ENCODE results near the gene IRF5.
"Not testable (repeated sequence)": the region's sequence is repeated elsewhere in the genome, so short reads cannot be mapped to it uniquely, and the experiment has no call there.

The IRF5 gene

GRCh38 chr7:128985660-128986059, 47.9 kb downstream of the IRF5 start:
- H3K36me3 ChIP-seq (ENCODE audit: control insufficient read depth, insufficient read depth, low read length) = no peaks in the 10 kb centered on the region
- no peak overlapping the region for H3K4me2 ChIP-seq (ENCODE audit: low read length)
- no peaks in the 10 kb centered on the region for H3K9me3 ChIP-seq (ENCODE audit: control insufficient read depth, low read length)
- no peak for TF ChIP-seq CTCF (IDR thresholded peaks at IDR 0.05)
- H3K9ac ChIP-seq = no peak overlapping the region
- H2AFZ ChIP-seq = no peak overlapping the region
- H3K27ac ChIP-seq = no peak overlapping the region
- H3K79me2 ChIP-seq = no peaks in the 10 kb centered on the region
- no peaks in the 10 kb centered on the region for H3K4me1 ChIP-seq
- no peak overlapping the region for H3K4me3 ChIP-seq (ENCODE audit: low read depth, low read length)
- no peaks in the 10 kb centered on the region for H3K27me3 ChIP-seq (ENCODE audit: control insufficient read depth, insufficient read depth, low read length)

- Histone ChIP-seq H3K79me2 (no peaks in the 10 kb centered on the region), H3K9ac (no peak overlapping the region), H3K4me1 (no peaks in the 10 kb centered on the region), H3K4me2 (ENCODE audit: low read length) (no peak overlapping the region), H3K27me3 (ENCODE audit: control insufficient read depth, insufficient read depth, low read length) (no peaks in the 10 kb centered on the region), H3K36me3 (ENCODE audit: control insufficient read depth, insufficient read depth, low read length) (no peaks in the 10 kb centered on the region), H2AFZ (no peak overlapping the region), H3K27ac (no peak overlapping the region), H3K9me3 (ENCODE audit: control insufficient read depth, low read length) (no peaks in the 10 kb centered on the region), H3K4me3 (ENCODE audit: low read depth, low read length) (no peak overlapping the region)
- no peak for TF ChIP-seq CTCF (IDR thresholded peaks at IDR 0.05)
Observed at GRCh38 chr7:128986609-128987008, 48.9 kb downstream of the IRF5 start.

GRCh38 chr7:128988372-128988771, 50.6 kb downstream of the IRF5 start:
- TF ChIP-seq CTCF (IDR thresholded peaks at IDR 0.05) = no peak
- Histone ChIP-seq H2AFZ (no peak overlapping the region), H3K9ac (no peak overlapping the region), H3K4me2 (ENCODE audit: low read length) (no peak overlapping the region), H3K36me3 (ENCODE audit: control insufficient read depth, insufficient read depth, low read length) (no peaks in the 10 kb centered on the region), H3K27ac (no peak overlapping the region), H3K9me3 (ENCODE audit: control insufficient read depth, low read length) (no peaks in the 10 kb centered on the region), H3K4me1 (no peaks in the 10 kb centered on the region), H3K27me3 (ENCODE audit: control insufficient read depth, insufficient read depth, low read length) (no peaks in the 10 kb centered on the region), H3K79me2 (no peaks in the 10 kb centered on the region), H3K4me3 (ENCODE audit: low read depth, low read length) (no peak overlapping the region)

DNA sequence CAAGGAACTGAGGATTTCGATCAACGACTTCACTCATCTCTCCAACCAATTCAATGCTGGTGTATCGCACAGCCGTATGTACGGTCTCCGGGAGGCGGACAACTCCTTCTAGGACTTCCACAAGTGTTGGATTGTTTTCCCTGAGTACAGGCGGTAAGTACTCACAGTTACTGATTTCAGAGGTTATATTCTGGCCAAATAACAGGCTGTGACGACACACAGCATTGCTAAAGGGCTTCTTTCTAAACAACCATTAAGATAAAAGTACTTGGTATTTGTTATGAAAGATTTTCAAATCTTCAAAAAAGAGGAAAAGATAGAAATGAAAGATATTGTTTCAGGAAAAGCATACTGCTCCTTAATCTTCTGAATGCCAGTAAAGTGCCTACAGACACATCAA, 52.2 kb downstream of the IRF5 start:
- Histone ChIP-seq H3K4me1 (no peaks in the 10 kb centered on the region), H2AFZ (no peak overlapping the region), H3K36me3 (ENCODE audit: control insufficient read depth, insufficient read depth, low read length) (no peaks in the 10 kb centered on the region), H3K9ac (no peak overlapping the region), H3K27me3 (ENCODE audit: control insufficient read depth, insufficient read depth, low read length) (no peaks in the 10 kb centered on the region), H3K27ac (no peak overlapping the region), H3K4me2 (ENCODE audit: low read length) (no peak overlapping the region), H3K4me3 (ENCODE audit: low read depth, low read length) (no peak overlapping the region), H3K79me2 (no peaks in the 10 kb centered on the region), H3K9me3 (ENCODE audit: control insufficient read depth, low read length) (no peaks in the 10 kb centered on the region)
- TF ChIP-seq CTCF (IDR thresholded peaks at IDR 0.05) = no peak

DNA sequence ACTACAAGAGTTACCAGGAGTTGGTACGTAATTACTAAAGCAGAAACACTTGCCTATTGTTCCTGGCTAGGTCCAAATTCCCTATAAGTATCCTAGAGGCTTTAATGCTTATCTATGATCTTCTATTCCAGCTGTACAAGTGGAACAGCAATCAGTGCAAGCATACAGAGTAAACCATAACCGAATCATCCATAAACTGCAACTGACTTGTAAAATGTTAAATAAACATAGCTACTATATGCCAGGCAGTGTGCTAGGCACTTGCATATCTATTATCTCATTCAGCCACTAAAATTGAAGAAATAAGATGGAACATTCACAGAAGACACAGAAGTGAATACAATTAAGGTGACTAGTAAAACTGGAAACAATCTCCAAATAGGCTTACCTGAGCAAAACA, 55.7 kb downstream of the IRF5 start:
- H3K27ac ChIP-seq = no peak overlapping the region
- no peaks in the 10 kb centered on the region for H3K4me1 ChIP-seq
- TF ChIP-seq CTCF (IDR thresholded peaks at IDR 0.05) = no peak
- H3K4me2 ChIP-seq (ENCODE audit: low read length) = no peak overlapping the region
- no peak overlapping the region for H3K4me3 ChIP-seq (ENCODE audit: low read depth, low read length)
- H3K9ac ChIP-seq = no peak overlapping the region
- H3K36me3 ChIP-seq (ENCODE audit: control insufficient read depth, insufficient read depth, low read length) = no peaks in the 10 kb centered on the region
- no peaks in the 10 kb centered on the region for H3K79me2 ChIP-seq
- no peaks in the 10 kb centered on the region for H3K9me3 ChIP-seq (ENCODE audit: control insufficient read depth, low read length)
- no peak overlapping the region for H2AFZ ChIP-seq
- H3K27me3 ChIP-seq (ENCODE audit: control insufficient read depth, insufficient read depth, low read length) = no peaks in the 10 kb centered on the region

- H3K27me3 ChIP-seq (ENCODE audit: control insufficient read depth, insufficient read depth, low read length); H3K27ac ChIP-seq; H3K36me3 ChIP-seq (ENCODE audit: control insufficient read depth, insufficient read depth, low read length); H3K4me2 ChIP-seq (ENCODE audit: low read length); H3K4me3 ChIP-seq (ENCODE audit: low read depth, low read length); H3K9me3 ChIP-seq (ENCODE audit: control insufficient read depth, low read length); H2AFZ ChIP-seq; H3K4me1 ChIP-seq; H3K9ac ChIP-seq; H3K79me2 ChIP-seq: not testable (repeated sequence)
Observed at GRCh38 chr7:128994560-128994959, 56.8 kb downstream of the IRF5 start.
